ENCODE results near the gene CEP250. TPM values are rescaled to one million over a fixed set of nuclear protein-coding genes. Genes with fewer than 3 reads are reported as not detected.

Gene CEP250, protein sequence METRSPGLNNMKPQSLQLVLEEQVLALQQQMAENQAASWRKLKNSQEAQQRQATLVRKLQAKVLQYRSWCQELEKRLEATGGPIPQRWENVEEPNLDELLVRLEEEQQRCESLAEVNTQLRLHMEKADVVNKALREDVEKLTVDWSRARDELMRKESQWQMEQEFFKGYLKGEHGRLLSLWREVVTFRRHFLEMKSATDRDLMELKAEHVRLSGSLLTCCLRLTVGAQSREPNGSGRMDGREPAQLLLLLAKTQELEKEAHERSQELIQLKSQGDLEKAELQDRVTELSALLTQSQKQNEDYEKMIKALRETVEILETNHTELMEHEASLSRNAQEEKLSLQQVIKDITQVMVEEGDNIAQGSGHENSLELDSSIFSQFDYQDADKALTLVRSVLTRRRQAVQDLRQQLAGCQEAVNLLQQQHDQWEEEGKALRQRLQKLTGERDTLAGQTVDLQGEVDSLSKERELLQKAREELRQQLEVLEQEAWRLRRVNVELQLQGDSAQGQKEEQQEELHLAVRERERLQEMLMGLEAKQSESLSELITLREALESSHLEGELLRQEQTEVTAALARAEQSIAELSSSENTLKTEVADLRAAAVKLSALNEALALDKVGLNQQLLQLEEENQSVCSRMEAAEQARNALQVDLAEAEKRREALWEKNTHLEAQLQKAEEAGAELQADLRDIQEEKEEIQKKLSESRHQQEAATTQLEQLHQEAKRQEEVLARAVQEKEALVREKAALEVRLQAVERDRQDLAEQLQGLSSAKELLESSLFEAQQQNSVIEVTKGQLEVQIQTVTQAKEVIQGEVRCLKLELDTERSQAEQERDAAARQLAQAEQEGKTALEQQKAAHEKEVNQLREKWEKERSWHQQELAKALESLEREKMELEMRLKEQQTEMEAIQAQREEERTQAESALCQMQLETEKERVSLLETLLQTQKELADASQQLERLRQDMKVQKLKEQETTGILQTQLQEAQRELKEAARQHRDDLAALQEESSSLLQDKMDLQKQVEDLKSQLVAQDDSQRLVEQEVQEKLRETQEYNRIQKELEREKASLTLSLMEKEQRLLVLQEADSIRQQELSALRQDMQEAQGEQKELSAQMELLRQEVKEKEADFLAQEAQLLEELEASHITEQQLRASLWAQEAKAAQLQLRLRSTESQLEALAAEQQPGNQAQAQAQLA (N-terminal part only)
- 20.8 and 21.5 TPM in 2 replicates for total RNA-seq

DNA sequence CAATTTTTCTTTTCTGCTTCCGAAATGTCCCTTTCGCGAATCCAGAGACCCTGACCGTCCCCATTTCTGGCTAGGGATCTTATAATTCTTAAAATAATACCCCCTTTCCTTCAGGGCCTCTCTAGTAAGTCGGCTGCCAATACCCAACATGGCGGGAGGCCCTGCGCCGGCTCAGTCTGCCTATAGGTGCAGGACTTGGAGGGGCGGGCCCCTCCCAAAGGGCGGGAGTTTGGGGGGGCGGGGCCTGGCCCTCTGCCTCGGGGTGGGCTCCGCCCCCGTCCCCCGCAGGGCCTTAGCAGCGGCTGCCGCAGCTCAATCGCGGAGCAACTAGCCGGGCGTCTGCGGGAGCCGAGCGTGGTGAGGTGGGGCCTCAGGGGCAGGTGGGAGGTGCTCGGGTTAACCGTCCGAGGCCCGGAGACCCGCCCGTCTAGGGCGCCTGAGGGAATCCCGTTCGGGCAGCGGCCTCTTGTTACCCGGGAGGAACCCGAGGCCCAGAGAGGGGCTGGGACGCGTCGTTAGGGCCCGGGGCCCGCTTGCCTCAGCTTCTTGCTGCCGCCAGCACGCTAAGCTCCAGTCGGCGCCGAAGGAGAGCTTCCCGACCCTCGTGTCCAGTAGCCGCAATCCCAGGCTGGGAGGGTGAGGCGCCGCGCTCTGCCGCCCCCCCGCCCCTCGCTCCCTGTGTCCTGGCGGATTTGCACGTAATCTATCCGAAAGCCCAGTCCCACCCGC, at the start of gene CEP250:
Gene CEP250, plus strand, starts transcription at position 718 of the 729 bp plus-strand sequence. CDS start 6,770 bp downstream, outside the sequence.

DNA sequence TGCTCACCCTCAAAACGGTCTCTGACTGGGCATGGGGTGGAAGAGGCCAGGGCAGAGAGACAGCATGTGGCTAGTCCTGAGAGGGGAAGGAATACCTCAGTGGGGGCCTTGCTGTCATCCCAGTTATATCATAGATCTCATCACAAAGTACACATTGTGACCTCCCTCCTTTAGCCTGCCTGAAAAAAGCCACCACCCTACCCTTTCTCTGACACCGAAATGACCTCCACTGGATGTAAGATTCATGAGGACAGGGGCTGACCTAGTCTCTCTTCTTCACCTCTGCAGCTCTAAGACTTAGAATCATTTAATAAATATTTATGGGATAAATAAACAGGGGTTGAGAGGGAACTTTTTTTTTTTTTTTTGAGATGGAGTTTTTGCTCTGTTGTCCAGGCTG, 74.2 kb downstream of the CEP250 start, which contains the start of gene C20orf173:
Gene C20orf173, minus strand, starts transcription at position 101 of the 400 bp plus-strand sequence. CDS start 279 bp downstream, outside the sequence.

DNA sequence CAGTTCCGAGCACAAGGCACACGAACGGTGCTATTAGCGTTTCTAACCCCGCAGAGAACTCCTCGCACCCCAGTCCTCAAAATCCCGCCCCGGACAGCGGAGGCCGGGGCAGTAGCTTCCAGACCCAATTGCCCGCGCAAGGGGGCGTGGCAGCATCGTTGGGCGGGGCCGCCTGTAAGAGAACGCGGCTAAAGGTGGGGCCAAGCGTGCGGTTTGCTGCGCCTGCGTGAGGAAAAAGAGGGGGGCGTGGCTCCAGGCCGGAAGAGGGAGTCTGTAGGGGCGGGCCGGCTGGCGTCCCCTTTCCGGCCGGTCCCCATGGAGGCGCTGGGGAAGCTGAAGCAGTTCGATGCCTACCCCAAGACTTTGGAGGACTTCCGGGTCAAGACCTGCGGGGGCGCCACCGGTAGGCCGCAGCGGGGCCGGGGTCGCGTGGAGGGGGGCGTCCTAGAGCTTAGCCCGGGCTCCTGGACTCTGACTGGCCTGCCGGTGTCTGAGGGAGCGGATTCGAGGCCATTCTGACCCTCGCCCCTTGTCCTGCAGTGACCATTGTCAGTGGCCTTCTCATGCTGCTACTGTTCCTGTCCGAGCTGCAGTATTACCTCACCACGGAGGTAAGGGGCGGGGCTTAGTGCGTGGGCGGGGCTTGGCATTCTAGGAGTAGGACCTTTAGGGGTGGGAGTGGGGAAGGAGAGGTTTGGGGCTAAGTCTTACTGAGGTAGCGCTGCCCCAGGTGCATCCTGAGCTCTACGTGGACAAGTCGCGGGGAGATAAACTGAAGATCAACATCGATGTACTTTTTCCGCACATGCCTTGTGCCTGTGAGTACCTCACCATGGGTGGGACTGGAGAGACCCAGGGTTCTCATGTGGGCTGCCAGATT, 86.6 kb downstream of the CEP250 start, which contains the start of gene ERGIC3:
Gene ERGIC3, plus strand, starts transcription at position 296 of the 880 bp plus-strand sequence. Its CDS starts 20 bp downstream, at position 316.

Small RNA genes within 50 kb of the gene (small RNA-seq; reads per million reads assigned to genes)
- gene MIR1289-1 (ENCODE audit: low replicate concordance), result 0.13 reads per million

Other genes with a start within 250 kb of the CEP250 start
- 0.22 and 0.43 TPM in 2 replicates for gene MMP24, start 228.9 kb upstream of the CEP250 start, total RNA-seq
- 13.8 and 16.0 TPM in 2 replicates for gene MMP24OS, start 177.5 kb upstream of the CEP250 start, total RNA-seq
- gene EIF6, start 170.8 kb upstream of the CEP250 start, total RNA-seq, result 149 and 187 TPM in 2 replicates
- gene FAM83C, start 163.2 kb upstream of the CEP250 start, total RNA-seq, result not detected in 2 replicates
- gene UQCC1, start 43.6 kb upstream of the CEP250 start, total RNA-seq, result 21.4 and 40.4 TPM in 2 replicates
- gene GDF5, start 17.4 kb upstream of the CEP250 start, total RNA-seq, result 4.2 and 4.4 TPM in 2 replicates
- not detected in 2 replicates for gene C20orf173, start 74.1 kb downstream of the CEP250 start, total RNA-seq
- gene ERGIC3, start 86.5 kb downstream of the CEP250 start, total RNA-seq, result 207 and 467 TPM in 2 replicates
- 5.0 and 5.3 TPM in 2 replicates for gene SPAG4, start 160.2 kb downstream of the CEP250 start, total RNA-seq
- gene CPNE1, start 209.3 kb downstream of the CEP250 start, total RNA-seq, result 80.1 and 121 TPM in 2 replicates
- gene RBM12, start 209.3 kb downstream of the CEP250 start, total RNA-seq, result 42.5 and 57.3 TPM in 2 replicates
- gene NFS1, start 243.8 kb downstream of the CEP250 start, total RNA-seq, result 14.0 and 27.1 TPM in 2 replicates
- 97.2 and 102 TPM in 2 replicates for gene ROMO1, start 243.8 kb downstream of the CEP250 start, total RNA-seq

All from placental pericyte (primary cell).